IMR-90 (cell line): ENCODE measurements around the gene CILP. TPM values are rescaled to one million over a fixed set of nuclear protein-coding genes. Genes with fewer than 3 reads are reported as not detected.

ENCODE experiments used
- ATAC-seq: fragments of 200-7000 bp; cut with Tn5 transposase; 2 replicates; pipeline ENCODE4 v1.9.1; 2020; ENCODE audit warnings: low read depth, mild to moderate bottlenecking, moderate library complexity
- BruUV-seq: library from RNA; stranded (reverse); fragments of 400-500 nt; replicated peaks from 2 replicates; lab custom pipeline; 2021; lab: Mats Ljungman, UMichigan
- CTCF ChIA-PET: fragments of 300-600 bp; formaldehyde crosslinking; extraction: SDS; loops from one replicate; lab custom pipeline; 2021; ENCODE audit warnings: antibody characterized with exemption; lab: Yijun Ruan, JAX
- POLR2A ChIA-PET: fragments of 300-600 bp; sonication (Branson Sonifier 250); formaldehyde crosslinking; loops from one replicate; lab custom pipeline; 2022; ENCODE audit warnings: antibody characterized with exemption; ENCODE audit not compliant: unreplicated experiment; lab: Charles Lee
- DNase-seq: peaks from one replicate; pipeline ENCODE4 v3.0.0; 2013
- H2AFZ ChIP-seq: replicated peaks from 2 replicates; pipeline ENCODE3; 2013; ENCODE audit warnings: low read length, mild to moderate bottlenecking; ENCODE audit not compliant: poor library complexity
- H2AK5ac ChIP-seq: 2 replicates; pipeline ENCODE4 v1.6.1; 2013; ENCODE audit warnings: low read depth, low read length, inconsistent platforms
- H2AK9ac ChIP-seq: replicated peaks from 2 replicates; pipeline ENCODE3; 2013; ENCODE audit warnings: mild to moderate bottlenecking, low read depth, low read length, moderate library complexity; ENCODE audit not compliant: poor library complexity
- H2BK120ac ChIP-seq: 2 replicates; pipeline ENCODE4 v1.6.1; 2013; ENCODE audit warnings: low read depth, low read length, inconsistent platforms
- H2BK15ac ChIP-seq: 3 replicates; pipeline ENCODE4 v1.6.1; 2013; ENCODE audit warnings: low read depth, low read length, inconsistent platforms
- H2BK20ac ChIP-seq: 2 replicates; pipeline ENCODE4 v1.6.1; 2013; ENCODE audit warnings: low read depth, mild to moderate bottlenecking, inconsistent platforms, low read length, moderate library complexity
- H2BK5ac ChIP-seq: 2 replicates; pipeline ENCODE4 v1.6.1; 2013; ENCODE audit warnings: mild to moderate bottlenecking, low read depth, low read length, inconsistent platforms; ENCODE audit not compliant: poor library complexity, severe bottlenecking
- H3K14ac ChIP-seq: replicated peaks from 2 replicates; pipeline ENCODE4 v1.6.1; 2013; ENCODE audit warnings: low read depth, low read length, inconsistent platforms
- H3K18ac ChIP-seq: 2 replicates; pipeline ENCODE4 v1.6.1; 2013; ENCODE audit warnings: low read depth, low read length, control low read depth
- H3K23ac ChIP-seq: 2 replicates; pipeline ENCODE4 v1.6.1; 2013; ENCODE audit warnings: low read depth, low read length, inconsistent platforms
- H3K27ac ChIP-seq: 2 replicates; pipeline ENCODE4 v1.5.1; 2013; ENCODE audit warnings: mild to moderate bottlenecking, control low read depth, low read length; ENCODE audit not compliant: insufficient read depth
- H3K27me3 ChIP-seq: 2 replicates; pipeline ENCODE4 v1.6.1; 2013; ENCODE audit warnings: low read length; ENCODE audit not compliant: control insufficient read depth, insufficient read depth
- H3K36me3 ChIP-seq: 2 replicates; pipeline ENCODE4 v1.6.1; 2013; ENCODE audit warnings: low read length, mixed read lengths; ENCODE audit not compliant: control insufficient read depth, insufficient read depth
- H3K4ac ChIP-seq: 2 replicates; pipeline ENCODE4 v1.6.1; 2013; ENCODE audit warnings: low read depth, low read length, inconsistent platforms
- H3K4me1 ChIP-seq: 2 replicates; pipeline ENCODE4 v1.6.1; 2013; ENCODE audit warnings: low read length, mixed read lengths; ENCODE audit not compliant: control insufficient read depth, insufficient read depth
- H3K4me2 ChIP-seq: 2 replicates; pipeline ENCODE4 v1.6.1; 2013; ENCODE audit warnings: low read depth, mild to moderate bottlenecking, control low read depth, low read length, moderate library complexity
- H3K4me3 ChIP-seq: 2 replicates; pipeline ENCODE4 v1.5.1; 2013; ENCODE audit warnings: low read depth, mild to moderate bottlenecking, control low read depth, low read length, moderate library complexity; ENCODE audit not compliant: insufficient read depth
- H3K56ac ChIP-seq: 2 replicates; pipeline ENCODE4 v1.6.1; 2013; ENCODE audit warnings: low read length, inconsistent platforms; ENCODE audit not compliant: insufficient read depth; ENCODE audit errors: extremely low read depth
- H3K79me1 ChIP-seq, 2 experiments: 2 replicates each; pipeline ENCODE4 v1.6.1; 2013; ENCODE audit warnings: low read length in 2 of 2, inconsistent platforms in 1 of 2, low read depth in 1 of 2
- H3K9ac ChIP-seq: 2 replicates; pipeline ENCODE4 v1.6.1; 2013; ENCODE audit warnings: low read depth, low read length, control low read depth
- H3K9me1 ChIP-seq: 2 replicates; pipeline ENCODE4 v1.6.1; 2013; ENCODE audit warnings: low read length, inconsistent platforms; ENCODE audit not compliant: insufficient read depth
- H3K9me3 ChIP-seq: 2 replicates; pipeline ENCODE4 v1.6.1; 2013; ENCODE audit warnings: low read length; ENCODE audit not compliant: control insufficient read depth, insufficient read depth
- H4K20me1 ChIP-seq: 2 replicates; pipeline ENCODE4 v1.6.1; 2013; ENCODE audit warnings: low read length, inconsistent platforms; ENCODE audit not compliant: insufficient read depth
- H4K5ac ChIP-seq: 2 replicates; pipeline ENCODE4 v1.6.1; 2013; ENCODE audit warnings: mild to moderate bottlenecking, low read depth, low read length, control low read depth
- H4K8ac ChIP-seq, 2 experiments: 2 replicates each; pipeline ENCODE4 v1.6.1; 2013; ENCODE audit warnings: low read depth in 2 of 2, low read length in 2 of 2, control low read depth in 1 of 2, inconsistent platforms in 1 of 2
- H4K91ac ChIP-seq: 2 replicates; pipeline ENCODE4 v1.6.1; 2013; ENCODE audit warnings: low read depth, low read length, inconsistent platforms; ENCODE audit not compliant: insufficient read depth
- ELK1 ChIP-seq: fragments of 150-350 bp; IDR thresholded peaks from 2 replicates; pipeline ENCODE4 v1.6.1; 2016; ENCODE audit warnings: low read depth, mild to moderate bottlenecking, low read length, moderate library complexity, borderline replicate concordance
- RFX5 ChIP-seq: IDR thresholded peaks from 2 replicates; pipeline ENCODE4 v1.8.0; 2012; ENCODE audit warnings: low read depth, mild to moderate bottlenecking, low read length, moderate library complexity
- SMC3 ChIP-seq: fragments of 150-350 bp; IDR thresholded peaks from 2 replicates; pipeline ENCODE4 v1.6.1; 2016; ENCODE audit warnings: low read depth, mild to moderate bottlenecking, antibody characterized with exemption, low read length, moderate library complexity
- WGBS, 2 experiments: methylation state at CpG; one replicate each; pipeline versions ENCODE4 v1.1.5 to v1.1.7; 2013; ENCODE audit warnings: missing lambda C conversion rate in 2 of 2; ENCODE audit not compliant: insufficient read length in 1 of 2; ENCODE audit errors: extremely low coverage in 2 of 2; 5-methylcytosine and 5-hydroxymethylcytosine counted together
- dilution Hi-C: fragments of 300-500 bp; cut with HindIII; formaldehyde crosslinking; loops from one replicate; pipeline ENCODE4 v1.14.3; 2018; ENCODE audit warnings: low sequenced_read_pairs; ENCODE audit not compliant: unreplicated experiment
- in situ Hi-C: fragments of 300-500 bp; cut with MboI; formaldehyde crosslinking; loops from 3 replicates; pipeline ENCODE4 v1.14.3; 2019; ENCODE audit warnings: low sequenced_read_pairs, inconsistent platforms, mixed read lengths
- intact Hi-C: fragments of 100-400 bp; cut with micrococcal nuclease; formaldehyde crosslinking; loops from 2 replicates; pipeline ENCODE4 v1.10.0; 2022
- polyA plus RNA-seq, 3 experiments: library from polyadenylated mRNA; depleted of rRNA; stranded (reverse); fragments of >200 nt; gene quantifications; 2 replicates each; pipeline ENCODE4 v1.2.3, GENCODE V29; 2012; ENCODE audit warnings: low replicate concordance in 1 of 3
- total RNA-seq: library from RNA; depleted of rRNA; stranded (reverse); fragments of >200 nt; gene quantifications from 2 replicates; pipeline ENCODE4 v1.2.3, GENCODE V29; 2012
- TF ChIP-seq, protein P1 (sequence below): fragments of 150-350 bp; IDR thresholded peaks from 2 replicates; pipeline ENCODE4 v1.6.1; 2017; ENCODE audit warnings: mild to moderate bottlenecking, antibody characterized with exemption, low read length, low read depth

CILP gene
- total and polyA plus RNA-seq, 2 of the 4 experiments (the other 2 are of a cell fraction): under 0.01 to 0.02 TPM

- WGBS, 2 experiments: no CpG with 5 or more reads among the region's 1 CpG
- no peak for DNase-seq
- no peaks in the 10 kb centered on the region for H3K4me1 ChIP-seq
- no peak overlapping the region for H3K4ac ChIP-seq
- no peak overlapping the region for H2AK9ac ChIP-seq
- in situ Hi-C loops: no loop called here
- no peak for ATAC-seq
- BruUV-seq: no TSS peak
- no peak overlapping the region for H2BK15ac ChIP-seq
- H3K23ac ChIP-seq: no peak overlapping the region
- no peak overlapping the region for H3K56ac ChIP-seq
- H3K14ac ChIP-seq: no peak overlapping the region
- no peak overlapping the region for H2AFZ ChIP-seq
- dilution Hi-C loops: no loop called here
- H3K27ac ChIP-seq: no peak overlapping the region
- no peak overlapping the region for H3K4me2 ChIP-seq
- H4K20me1 ChIP-seq: peaks cover 16% of the 10 kb centered on the region
- H4K8ac ChIP-seq: no peak overlapping the region
- POLR2A ChIA-PET: no interaction called here
- no peak overlapping the region for H2AK5ac ChIP-seq
- H3K27me3 ChIP-seq: no peaks in the 10 kb centered on the region
- H2BK5ac ChIP-seq: no peak overlapping the region
- H3K4me3 ChIP-seq: no peak overlapping the region
- no peak overlapping the region for H4K5ac ChIP-seq
- no peak overlapping the region for H3K9ac ChIP-seq
- peaks cover 27% of the 10 kb centered on the region for H3K36me3 ChIP-seq
- H3K79me1 ChIP-seq: peaks cover 19 to 48% of the 10 kb centered on the region in 2 experiments
- H2BK20ac ChIP-seq: no peak overlapping the region
- H2BK120ac ChIP-seq: no peak overlapping the region
- no peaks in the 10 kb centered on the region for H3K9me3 ChIP-seq
- intact Hi-C loops: no loop called here
- no peak for TF ChIP-seq ELK1
- no peak for TF ChIP-seq RFX5
- TF ChIP-seq, protein P1, sequence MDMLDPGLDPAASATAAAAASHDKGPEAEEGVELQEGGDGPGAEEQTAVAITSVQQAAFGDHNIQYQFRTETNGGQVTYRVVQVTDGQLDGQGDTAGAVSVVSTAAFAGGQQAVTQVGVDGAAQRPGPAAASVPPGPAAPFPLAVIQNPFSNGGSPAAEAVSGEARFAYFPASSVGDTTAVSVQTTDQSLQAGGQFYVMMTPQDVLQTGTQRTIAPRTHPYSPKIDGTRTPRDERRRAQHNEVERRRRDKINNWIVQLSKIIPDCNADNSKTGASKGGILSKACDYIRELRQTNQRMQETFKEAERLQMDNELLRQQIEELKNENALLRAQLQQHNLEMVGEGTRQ: no peak
- no peak for TF ChIP-seq SMC3
- H3K18ac ChIP-seq: no peak overlapping the region
- 0 out of 2 replicates have a peak, but pooled peaks cover 1% of the 10 kb centered on the region for H3K9me1 ChIP-seq
- CTCF ChIA-PET: no interaction called here
- no peak overlapping the region for H4K91ac ChIP-seq
Observed at GRCh38 chr15:65177901-65178300, 33.4 kb downstream of the CILP start.
